H9 (cell line): ENCODE results near the gene ANTKMT. TPM values are rescaled to one million over a fixed set of nuclear protein-coding genes. Genes with fewer than 3 reads are reported as not detected.

Experiments
- DNase-seq: peaks from one replicate; pipeline ENCODE4 v3.0.0-alpha.2; 2017
- H2AFZ ChIP-seq: one replicate; pipeline ENCODE4 v1.6.1; 2013; ENCODE audit warnings: mild to moderate bottlenecking, low read length, control low read depth, moderate library complexity
- H2AK5ac ChIP-seq: 2 replicates; pipeline ENCODE4 v1.6.1; 2013; ENCODE audit warnings: low read length, control low read depth, mixed read lengths; ENCODE audit not compliant: insufficient read length
- H2BK120ac ChIP-seq: one replicate; pipeline ENCODE4 v1.6.1; 2013; ENCODE audit warnings: low read depth, mild to moderate bottlenecking, low read length, control low read depth, inconsistent platforms; ENCODE audit not compliant: poor library complexity, severe bottlenecking
- H2BK12ac ChIP-seq: 2 replicates; pipeline ENCODE4 v1.6.1; 2013; ENCODE audit warnings: low read length, control low read depth, mixed read lengths, low read depth; ENCODE audit not compliant: insufficient read length
- H2BK15ac ChIP-seq: 2 replicates; pipeline ENCODE4 v1.6.1; 2013; ENCODE audit warnings: low read depth, low read length, control low read depth
- H2BK20ac ChIP-seq: one replicate; pipeline ENCODE4 v1.6.1; 2013; ENCODE audit warnings: low read depth, mild to moderate bottlenecking, low read length, control low read depth, inconsistent platforms; ENCODE audit not compliant: poor library complexity, severe bottlenecking
- H2BK5ac ChIP-seq: 2 replicates; pipeline ENCODE4 v1.6.1; 2013; ENCODE audit warnings: low read length, control low read depth, mixed read lengths; ENCODE audit not compliant: insufficient read length
- H3K14ac ChIP-seq: 2 replicates; pipeline ENCODE4 v1.6.1; 2013; ENCODE audit warnings: low read length, control low read depth; ENCODE audit not compliant: insufficient read depth
- H3K18ac ChIP-seq: 2 replicates; pipeline ENCODE4 v1.6.1; 2013; ENCODE audit warnings: low read depth, mild to moderate bottlenecking, mixed read lengths, low read length, control low read depth; ENCODE audit not compliant: insufficient read length
- H3K23ac ChIP-seq: 2 replicates; pipeline ENCODE4 v1.6.1; 2013; ENCODE audit warnings: low read length, control low read depth, mixed read lengths, low read depth; ENCODE audit not compliant: insufficient read length
- H3K23me2 ChIP-seq: 2 replicates; pipeline ENCODE4 v1.6.1; 2013; ENCODE audit warnings: low read depth, mild to moderate bottlenecking, mixed read lengths, low read length, control low read depth; ENCODE audit not compliant: insufficient read length, poor library complexity, severe bottlenecking
- H3K27ac ChIP-seq: 2 replicates; pipeline ENCODE4 v1.5.1; 2013; ENCODE audit warnings: low read length, control low read depth, mixed read lengths, low read depth; ENCODE audit not compliant: insufficient read length
- H3K27me3 ChIP-seq: 2 replicates; pipeline ENCODE4 v1.6.1; 2013; ENCODE audit warnings: low read length, control low read depth, inconsistent platforms; ENCODE audit not compliant: insufficient read depth
- H3K4ac ChIP-seq: 2 replicates; pipeline ENCODE4 v1.6.1; 2013; ENCODE audit warnings: low read depth, mild to moderate bottlenecking, control low read depth, inconsistent platforms, low read length, moderate library complexity
- H3K4me1 ChIP-seq: 2 replicates; pipeline ENCODE4 v1.6.1; 2013; ENCODE audit warnings: low read length, control low read depth, inconsistent platforms; ENCODE audit not compliant: insufficient read depth
- H3K4me2 ChIP-seq: 2 replicates; pipeline ENCODE4 v1.6.1; 2013; ENCODE audit warnings: low read length, control low read depth, mixed read lengths; ENCODE audit not compliant: insufficient read length, insufficient read depth
- H3K56ac ChIP-seq: 2 replicates; pipeline ENCODE4 v1.6.1; 2013; ENCODE audit warnings: low read depth, mild to moderate bottlenecking, mixed read lengths, low read length, control low read depth; ENCODE audit not compliant: insufficient read length
- H3K79me1 ChIP-seq: 2 replicates; pipeline ENCODE4 v1.6.1; 2013; ENCODE audit warnings: low read depth, mild to moderate bottlenecking, moderate library complexity, low read length, control low read depth, inconsistent platforms; ENCODE audit not compliant: insufficient read depth, poor library complexity, severe bottlenecking
- H3K79me2 ChIP-seq: 2 replicates; pipeline ENCODE4 v1.6.1; 2013; ENCODE audit warnings: low read length, control low read depth, inconsistent platforms; ENCODE audit not compliant: insufficient read depth
- H3K9ac ChIP-seq: 2 replicates; pipeline ENCODE4 v1.6.1; 2013; ENCODE audit warnings: low read length, control low read depth, mixed read lengths; ENCODE audit not compliant: insufficient read length; ENCODE audit errors: extremely low read depth
- H3K9me3 ChIP-seq: one replicate; pipeline ENCODE4 v1.6.1; 2013; ENCODE audit warnings: low read depth, low read length, inconsistent platforms; ENCODE audit not compliant: control insufficient read depth
- H3T11ph ChIP-seq: one replicate; pipeline ENCODE4 v1.6.1; 2013; ENCODE audit warnings: mild to moderate bottlenecking, low read length, control low read depth, inconsistent platforms
- H4K20me1 ChIP-seq: one replicate; pipeline ENCODE4 v1.6.1; 2013; ENCODE audit not compliant: control insufficient read depth, insufficient read length, insufficient read depth
- H4K5ac ChIP-seq: 2 replicates; pipeline ENCODE4 v1.6.1; 2013; ENCODE audit warnings: low read depth, mild to moderate bottlenecking, mixed read lengths, low read length, control low read depth; ENCODE audit not compliant: insufficient read length
- H4K8ac ChIP-seq: replicated peaks from 2 replicates; pipeline ENCODE4 v1.6.1; 2013; ENCODE audit warnings: low read length, control low read depth, mixed read lengths, low read depth; ENCODE audit not compliant: insufficient read length
- H4K91ac ChIP-seq: 2 replicates; pipeline ENCODE4 v1.6.1; 2013; ENCODE audit warnings: low read depth, mild to moderate bottlenecking, moderate library complexity, mixed read lengths, low read length, control low read depth; ENCODE audit not compliant: insufficient read length
- H3K27ac Mint-ChIP-seq, 3 experiments: 2 replicates in 2 of 3; 3 replicates in 1 of 3; pipeline ENCODE4 v1.8.0; 2020 to 2021; ENCODE audit warnings: mixed read lengths in 3 of 3, mild to moderate bottlenecking in 1 of 3, moderate library complexity in 1 of 3
- H3K27me3 Mint-ChIP-seq: 2 replicates; pipeline ENCODE4 v1.8.0; 2021; ENCODE audit warnings: low read depth, mild to moderate bottlenecking, moderate library complexity, mixed read lengths
- H3K36me3 Mint-ChIP-seq, 3 experiments: 2 replicates in 2 of 3; 3 replicates in 1 of 3; pipeline ENCODE4 v1.8.0; 2020 to 2021; ENCODE audit warnings: low read depth in 3 of 3, mixed read lengths in 3 of 3; ENCODE audit not compliant: insufficient read depth in 1 of 3
- H3K4me1 Mint-ChIP-seq, 2 experiments: 2 replicates each; pipeline ENCODE4 v1.8.0; 2020; ENCODE audit warnings: mixed read lengths in 2 of 2
- H3K4me3 Mint-ChIP-seq, 2 experiments: 2 replicates in 1 of 2; 3 replicates in 1 of 2; pipeline ENCODE4 v1.8.0; 2020 to 2021; ENCODE audit warnings: mild to moderate bottlenecking in 2 of 2, mixed read lengths in 2 of 2, moderate library complexity in 1 of 2
- H3K9me3 Mint-ChIP-seq, 2 experiments: 2 replicates in 1 of 2; 3 replicates in 1 of 2; pipeline ENCODE4 v1.8.0; 2020; ENCODE audit warnings: mild to moderate bottlenecking in 2 of 2, mixed read lengths in 2 of 2, moderate library complexity in 1 of 2
- WGBS: extraction: QIAGEN DNeasy Blood & Tissue Kit; methylation state at CpG from one replicate; pipeline ENCODE4 v1.1.7; 2013; ENCODE audit warnings: missing lambda C conversion rate, low lambda C conversion rate, mixed read lengths; ENCODE audit not compliant: insufficient read length; ENCODE audit errors: extremely low coverage; 5-methylcytosine and 5-hydroxymethylcytosine counted together
- total RNA-seq: library from RNA; stranded (reverse); gene quantifications from 2 replicates; pipeline ENCODE4 v1.2.1, GENCODE V29; 2021
- TF ChIP-seq, protein P1 (sequence below): fragments of 200-600 bp; sonication (generic); conservative IDR thresholded peaks from 3 replicates; pipeline ENCODE4 v1.8.0; 2021; ENCODE audit warnings: antibody characterized with exemption, mild to moderate bottlenecking

Gene ANTKMT
- total RNA-seq, 1 experiment from 2014 or later: 31.5 TPM

DNA sequence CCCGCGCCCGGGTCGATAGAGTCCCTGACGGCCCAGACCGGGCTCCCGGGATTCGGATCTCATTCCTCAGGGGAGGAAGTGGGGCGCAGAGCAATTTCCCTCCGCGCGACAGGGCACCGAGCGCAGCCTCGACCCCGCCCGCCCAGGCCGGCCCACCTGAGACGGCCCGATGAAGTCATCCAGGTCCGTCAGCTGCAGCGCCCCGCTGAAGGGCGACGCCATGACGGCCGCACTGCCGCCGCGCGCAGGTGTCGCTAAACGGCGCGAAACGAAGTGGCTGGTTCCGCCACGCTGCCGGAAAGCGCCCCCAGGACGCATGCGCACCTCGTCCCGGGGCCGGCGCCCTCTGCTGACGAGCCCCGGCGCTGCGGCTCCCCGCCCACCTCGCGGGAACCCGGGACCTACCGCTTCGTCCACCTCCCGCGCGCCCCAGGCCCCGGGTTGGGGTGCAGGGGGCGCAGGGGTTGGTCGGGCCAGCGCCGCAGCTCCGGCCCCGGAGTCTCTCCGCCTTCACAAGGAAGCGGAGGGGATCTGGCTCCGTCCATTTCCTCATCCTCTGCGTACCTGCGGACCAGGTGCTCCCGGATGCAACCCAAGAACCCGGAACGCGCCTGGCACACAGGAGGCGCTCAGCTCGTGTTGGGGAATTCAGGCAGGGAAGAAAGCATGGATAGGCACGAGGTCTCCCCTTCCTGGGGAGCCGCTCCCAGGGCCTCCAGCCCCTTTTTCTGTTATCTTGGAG, 20.0 kb downstream of the ANTKMT start, which contains the start of gene CIAO3:
Gene CIAO3, minus strand, starts transcription at position 234 of the 742 bp plus-strand sequence. Its CDS starts 12 bp downstream, at position 222.
- Histone ChIP-seq H4K91ac (no peak within 1 kb of the TSS), H2BK20ac (no peak within 1 kb of the TSS), H3K23me2 (peaks cover 10% of the 10 kb centered on the region), H4K5ac (no peak within 1 kb of the TSS), H3T11ph (no peak within 1 kb of the TSS), H2BK12ac (no peak within 1 kb of the TSS), H3K4ac (no peak within 1 kb of the TSS), H2AK5ac (no peak within 1 kb of the TSS), H3K79me1 (no peaks in the 10 kb centered on the region), H2AFZ (no peak within 1 kb of the TSS), H4K20me1 (no peaks in the 10 kb centered on the region), H4K8ac (no peak within 1 kb of the TSS), H3K4me2 (peak within 1 kb of the TSS; percentile 55), H3K4me1 (peaks cover 2% of the 10 kb centered on the region; the same call in 1 of the 2 replicates), H2BK15ac (no peak within 1 kb of the TSS), H3K23ac (no peak within 1 kb of the TSS), H2BK120ac (no peak within 1 kb of the TSS), H3K9me3 (no peaks in the 10 kb centered on the region), H2BK5ac (no peak within 1 kb of the TSS), H3K18ac (peak within 1 kb of the TSS; percentile 52), H3K14ac (peak within 1 kb of the TSS; percentile 90), H3K27ac (no peak within 1 kb of the TSS), H3K9ac (peak within 1 kb of the TSS; percentile 41), H3K27me3 (no peaks in the 10 kb centered on the region), H3K79me2 (no peaks in the 10 kb centered on the region), H3K56ac (no peak within 1 kb of the TSS)
- TF ChIP-seq, protein P1, sequence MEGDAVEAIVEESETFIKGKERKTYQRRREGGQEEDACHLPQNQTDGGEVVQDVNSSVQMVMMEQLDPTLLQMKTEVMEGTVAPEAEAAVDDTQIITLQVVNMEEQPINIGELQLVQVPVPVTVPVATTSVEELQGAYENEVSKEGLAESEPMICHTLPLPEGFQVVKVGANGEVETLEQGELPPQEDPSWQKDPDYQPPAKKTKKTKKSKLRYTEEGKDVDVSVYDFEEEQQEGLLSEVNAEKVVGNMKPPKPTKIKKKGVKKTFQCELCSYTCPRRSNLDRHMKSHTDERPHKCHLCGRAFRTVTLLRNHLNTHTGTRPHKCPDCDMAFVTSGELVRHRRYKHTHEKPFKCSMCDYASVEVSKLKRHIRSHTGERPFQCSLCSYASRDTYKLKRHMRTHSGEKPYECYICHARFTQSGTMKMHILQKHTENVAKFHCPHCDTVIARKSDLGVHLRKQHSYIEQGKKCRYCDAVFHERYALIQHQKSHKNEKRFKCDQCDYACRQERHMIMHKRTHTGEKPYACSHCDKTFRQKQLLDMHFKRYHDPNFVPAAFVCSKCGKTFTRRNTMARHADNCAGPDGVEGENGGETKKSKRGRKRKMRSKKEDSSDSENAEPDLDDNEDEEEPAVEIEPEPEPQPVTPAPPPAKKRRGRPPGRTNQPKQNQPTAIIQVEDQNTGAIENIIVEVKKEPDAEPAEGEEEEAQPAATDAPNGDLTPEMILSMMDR: peak; percentile 97
- peak; percentile 91 for DNase-seq
- H3K27ac Mint-ChIP-seq: peak within 1 kb of the TSS in 1 of 3 experiments; percentile 88; a peak in 1 of 7 replicates
- peaks cover 2 to 17% (median 15%) of the 10 kb centered on the region in 3 experiments; a peak in 5 of 7 replicates for H3K36me3 Mint-ChIP-seq
- no CpG with 5 or more reads among the region's 79 CpGs for WGBS
- H3K9me3 Mint-ChIP-seq: no peaks in the 10 kb centered on the region
- peak within 1 kb of the TSS; percentile 75 to 92 for H3K4me3 Mint-ChIP-seq
- H3K4me1 Mint-ChIP-seq: peaks cover 9 to 14% of the 10 kb centered on the region in 2 experiments
- H3K27me3 Mint-ChIP-seq: no peaks in the 10 kb centered on the region
